ENCODE results near the gene C2orf76. TPM values are rescaled to one million over a fixed set of nuclear protein-coding genes. Genes with fewer than 3 reads are reported as not detected.

C2orf76 gene
- total RNA-seq, 1 experiment from 2014 or later = 5.7 TPM

DNA sequence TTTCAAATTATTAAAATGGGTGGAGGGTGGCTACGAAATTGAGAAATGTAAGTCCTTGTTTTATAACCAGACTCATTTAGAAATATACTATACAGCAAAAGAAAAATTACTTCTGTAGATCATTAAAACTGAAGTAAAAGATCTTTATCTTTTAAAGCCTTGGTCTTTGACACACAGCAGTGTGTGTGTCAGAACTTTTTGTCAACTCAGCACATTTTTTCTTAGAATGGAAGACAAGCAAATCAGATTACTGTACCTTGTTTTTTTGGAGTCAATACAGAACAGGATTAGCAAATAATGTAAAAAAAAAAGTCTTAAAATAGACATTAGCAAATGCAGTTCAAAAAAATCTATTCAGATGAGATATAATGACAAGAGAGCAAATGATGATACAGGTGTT, 49.1 kb downstream of the C2orf76 start:
- no peak overlapping the region for H3K18ac ChIP-seq (ENCODE audit: insufficient read length, low read depth, low read length)
- H3K9ac ChIP-seq (ENCODE audit: extremely low read depth, insufficient read length, low read length) = no peak overlapping the region
- Mint-ChIP-seq H3K4me3 (no peak overlapping the region), H3K27me3 (ENCODE audit: low read depth) (no peaks in the 10 kb centered on the region), H3K36me3 (ENCODE audit: insufficient read depth in 1 of 3, low read depth in 3 of 3) (no peaks in the 10 kb centered on the region), H3K27ac (no peak overlapping the region), H3K9me3 (no peaks in the 10 kb centered on the region), H3K4me1 (peaks cover 0 to 5% of the 10 kb centered on the region in 2 experiments; a peak in 1 of 4 replicates)
- no peak overlapping the region for H3K4me2 ChIP-seq (ENCODE audit: insufficient read depth, insufficient read length, low read length)
- no peak overlapping the region for H3T11ph ChIP-seq (ENCODE audit: low read length)
- no peak overlapping the region for H4K5ac ChIP-seq (ENCODE audit: insufficient read length, low read depth, low read length)
- H3K56ac ChIP-seq (ENCODE audit: insufficient read length, low read depth, low read length) = no peak overlapping the region
- TF ChIP-seq, protein P1, sequence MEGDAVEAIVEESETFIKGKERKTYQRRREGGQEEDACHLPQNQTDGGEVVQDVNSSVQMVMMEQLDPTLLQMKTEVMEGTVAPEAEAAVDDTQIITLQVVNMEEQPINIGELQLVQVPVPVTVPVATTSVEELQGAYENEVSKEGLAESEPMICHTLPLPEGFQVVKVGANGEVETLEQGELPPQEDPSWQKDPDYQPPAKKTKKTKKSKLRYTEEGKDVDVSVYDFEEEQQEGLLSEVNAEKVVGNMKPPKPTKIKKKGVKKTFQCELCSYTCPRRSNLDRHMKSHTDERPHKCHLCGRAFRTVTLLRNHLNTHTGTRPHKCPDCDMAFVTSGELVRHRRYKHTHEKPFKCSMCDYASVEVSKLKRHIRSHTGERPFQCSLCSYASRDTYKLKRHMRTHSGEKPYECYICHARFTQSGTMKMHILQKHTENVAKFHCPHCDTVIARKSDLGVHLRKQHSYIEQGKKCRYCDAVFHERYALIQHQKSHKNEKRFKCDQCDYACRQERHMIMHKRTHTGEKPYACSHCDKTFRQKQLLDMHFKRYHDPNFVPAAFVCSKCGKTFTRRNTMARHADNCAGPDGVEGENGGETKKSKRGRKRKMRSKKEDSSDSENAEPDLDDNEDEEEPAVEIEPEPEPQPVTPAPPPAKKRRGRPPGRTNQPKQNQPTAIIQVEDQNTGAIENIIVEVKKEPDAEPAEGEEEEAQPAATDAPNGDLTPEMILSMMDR (conservative IDR thresholded peaks at IDR 0.05) = no peak
- H2BK120ac ChIP-seq (ENCODE audit: low read depth, low read length, poor library complexity, severe bottlenecking) = no peak overlapping the region
- no peak overlapping the region for H4K8ac ChIP-seq (replicated peaks; ENCODE audit: insufficient read length, low read depth, low read length)
- H3K9me3 ChIP-seq (ENCODE audit: control insufficient read depth, low read depth, low read length) = no peaks in the 10 kb centered on the region
- no peak overlapping the region for H3K14ac ChIP-seq (ENCODE audit: insufficient read depth, low read length)
- no peaks in the 10 kb centered on the region for H3K79me1 ChIP-seq (ENCODE audit: insufficient read depth, low read depth, low read length, poor library complexity, severe bottlenecking)
- no peaks in the 10 kb centered on the region for H3K27me3 ChIP-seq (ENCODE audit: insufficient read depth, low read length)
- no peak overlapping the region for H3K23ac ChIP-seq (ENCODE audit: insufficient read length, low read depth, low read length)
- DNase-seq = no peak
- H4K91ac ChIP-seq (ENCODE audit: insufficient read length, low read depth, low read length) = no peak overlapping the region
- no CpG with 5 or more reads among the region's 1 CpG for WGBS (ENCODE audit: extremely low coverage, insufficient read length, low lambda C conversion rate)
- no peak overlapping the region for H2BK5ac ChIP-seq (ENCODE audit: insufficient read length, low read length)
- H3K23me2 ChIP-seq (ENCODE audit: insufficient read length, low read depth, low read length, poor library complexity, severe bottlenecking) = no peaks in the 10 kb centered on the region
- H2AFZ ChIP-seq (ENCODE audit: low read length) = no peak overlapping the region
- no peaks in the 10 kb centered on the region for H3K4me1 ChIP-seq (ENCODE audit: insufficient read depth, low read length)
- no peak overlapping the region for H2BK15ac ChIP-seq (ENCODE audit: low read depth, low read length)
- no peaks in the 10 kb centered on the region for H4K20me1 ChIP-seq (ENCODE audit: control insufficient read depth, insufficient read depth, insufficient read length)
- no peak overlapping the region for H2AK5ac ChIP-seq (ENCODE audit: insufficient read length, low read length)
- H2BK20ac ChIP-seq (ENCODE audit: low read depth, low read length, poor library complexity, severe bottlenecking) = no peak overlapping the region
- no peaks in the 10 kb centered on the region for H3K79me2 ChIP-seq (ENCODE audit: insufficient read depth, low read length)
- no peak overlapping the region for H3K27ac ChIP-seq (ENCODE audit: insufficient read length, low read depth, low read length)
- H2BK12ac ChIP-seq (ENCODE audit: insufficient read length, low read depth, low read length) = no peak overlapping the region
- no peak overlapping the region for H3K4ac ChIP-seq (ENCODE audit: low read depth, low read length)

All from H9 (cell line).